GM13977 (cell line): Measurements from ENCODE around the gene GRWD1.

Experiments used
- DNase-seq: peaks from one replicate; pipeline ENCODE4 v3.0.0; 2012; ENCODE audit warnings: low spot score
- in situ Hi-C: fragments of 300-500 bp; cut with MboI; formaldehyde crosslinking; loops from one replicate; pipeline ENCODE4 v1.12.0; 2022; ENCODE audit warnings: low sequenced_read_pairs, low pct_unique_long_range_greater_than_20kb, mixed read lengths, inconsistent platforms; ENCODE audit not compliant: unreplicated experiment
- TF ChIP-seq, protein P1 (sequence below): IDR thresholded peaks from 2 replicates; pipeline ENCODE4 v1.5.1; 2012; ENCODE audit warnings: mild to moderate bottlenecking, control low read depth; ENCODE audit not compliant: insufficient read depth; ENCODE audit errors: extremely low read depth, missing control alignments

Gene GRWD1

GRCh38 chr19:48470856-48471255 lies 25.1 kb downstream of the GRWD1 start:
- TF ChIP-seq, protein P1, sequence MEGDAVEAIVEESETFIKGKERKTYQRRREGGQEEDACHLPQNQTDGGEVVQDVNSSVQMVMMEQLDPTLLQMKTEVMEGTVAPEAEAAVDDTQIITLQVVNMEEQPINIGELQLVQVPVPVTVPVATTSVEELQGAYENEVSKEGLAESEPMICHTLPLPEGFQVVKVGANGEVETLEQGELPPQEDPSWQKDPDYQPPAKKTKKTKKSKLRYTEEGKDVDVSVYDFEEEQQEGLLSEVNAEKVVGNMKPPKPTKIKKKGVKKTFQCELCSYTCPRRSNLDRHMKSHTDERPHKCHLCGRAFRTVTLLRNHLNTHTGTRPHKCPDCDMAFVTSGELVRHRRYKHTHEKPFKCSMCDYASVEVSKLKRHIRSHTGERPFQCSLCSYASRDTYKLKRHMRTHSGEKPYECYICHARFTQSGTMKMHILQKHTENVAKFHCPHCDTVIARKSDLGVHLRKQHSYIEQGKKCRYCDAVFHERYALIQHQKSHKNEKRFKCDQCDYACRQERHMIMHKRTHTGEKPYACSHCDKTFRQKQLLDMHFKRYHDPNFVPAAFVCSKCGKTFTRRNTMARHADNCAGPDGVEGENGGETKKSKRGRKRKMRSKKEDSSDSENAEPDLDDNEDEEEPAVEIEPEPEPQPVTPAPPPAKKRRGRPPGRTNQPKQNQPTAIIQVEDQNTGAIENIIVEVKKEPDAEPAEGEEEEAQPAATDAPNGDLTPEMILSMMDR: no peak
- no peak for DNase-seq
- in situ Hi-C loops: no loop called here

DNA sequence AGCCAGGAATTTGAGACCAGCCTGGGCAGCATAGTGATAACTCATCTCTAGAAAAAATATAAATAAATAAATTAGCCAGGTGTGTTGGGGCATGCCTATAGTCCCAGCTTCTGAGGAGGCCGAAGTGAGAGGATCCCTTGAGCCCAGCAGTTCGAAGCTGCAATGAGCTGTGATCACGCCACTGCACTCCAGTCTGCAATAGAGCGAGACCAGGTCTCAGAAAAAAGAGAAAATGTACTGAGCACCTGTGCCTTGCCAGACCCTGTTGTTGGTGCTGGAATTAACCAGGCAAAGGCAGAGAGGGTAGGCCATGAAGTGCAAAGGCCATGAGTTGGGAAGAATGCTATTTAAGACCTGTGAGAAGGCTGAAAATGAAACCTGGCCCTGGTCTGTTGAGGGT lies 26.1 kb downstream of the GRWD1 start:
- TF ChIP-seq, protein P1: no peak
- in situ Hi-C loops: no loop called here
- DNase-seq: no peak

DNA sequence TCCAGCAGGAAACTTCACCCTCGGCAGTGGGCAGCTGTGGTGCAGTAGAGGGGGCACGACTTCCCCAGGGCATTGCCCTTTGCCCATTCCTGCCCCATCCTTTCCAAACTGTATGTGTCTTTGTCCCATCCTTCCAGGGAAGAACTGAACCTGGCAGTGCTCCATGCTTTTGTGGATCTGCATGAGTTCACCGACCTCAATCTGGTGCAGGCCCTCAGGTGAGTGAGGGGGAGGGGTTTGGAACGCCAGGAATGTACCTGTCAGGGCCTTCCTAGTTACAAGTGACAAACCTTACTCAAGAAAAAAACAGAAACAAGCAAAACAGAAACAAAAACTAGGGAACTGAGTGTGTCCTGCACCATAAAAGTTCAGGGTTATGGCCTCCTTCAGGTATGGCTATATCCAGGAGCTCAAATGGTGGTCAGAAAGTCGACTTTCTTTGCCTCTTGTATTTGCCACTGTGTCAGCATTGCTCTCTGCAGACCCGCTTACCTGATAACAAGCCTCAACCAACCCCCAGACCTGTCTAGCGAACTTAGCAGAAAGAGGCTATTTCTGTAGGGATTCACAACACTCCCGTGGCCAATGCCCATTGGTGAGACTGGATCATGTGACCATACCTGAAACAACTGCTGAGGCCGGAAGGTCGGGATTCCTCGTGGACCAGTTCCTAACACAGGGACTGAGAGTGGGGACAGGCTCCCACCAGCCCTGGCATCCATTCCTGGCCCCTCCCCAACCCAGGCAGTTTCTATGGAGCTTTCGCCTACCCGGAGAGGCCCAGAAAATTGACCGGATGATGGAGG lies 27.6 kb downstream of the GRWD1 start:
- TF ChIP-seq, protein P1: no peak
- in situ Hi-C loops: no loop called here
- no peak for DNase-seq

GRCh38 chr19:48474084-48474592 lies 28.4 kb downstream of the GRWD1 start:
- no peak for DNase-seq
- TF ChIP-seq, protein P1: no peak
- in situ Hi-C loops: no loop called here

- no peak for DNase-seq
- TF ChIP-seq, protein P1: no peak
- in situ Hi-C loops: no loop called here
These were observed 29.7 kb downstream of the GRWD1 start for GRCh38 chr19:48475369-48476068.

DNA sequence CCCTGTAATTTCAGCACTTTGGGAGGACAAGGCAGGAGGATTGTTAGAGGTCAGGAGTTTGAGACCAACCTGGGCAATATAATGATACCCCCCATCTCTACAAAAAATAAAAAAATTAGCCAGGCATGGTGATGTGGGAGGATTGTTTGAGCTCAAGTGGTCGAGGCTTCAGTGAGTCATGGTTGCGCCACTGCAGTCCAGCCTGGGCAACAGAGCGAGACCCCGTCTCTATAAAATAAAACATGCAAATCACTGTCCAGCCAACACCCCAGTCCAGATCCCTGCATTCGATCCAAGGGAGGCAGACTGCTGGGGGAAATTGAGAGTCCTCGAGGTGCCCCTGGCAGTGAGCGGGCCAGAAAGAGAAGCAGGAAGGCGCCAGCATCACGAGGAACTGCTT lies 30.4 kb downstream of the GRWD1 start:
- DNase-seq: no peak
- TF ChIP-seq, protein P1: no peak
- in situ Hi-C loops: no loop called here
